Measurements from ENCODE around the gene TMEM135.
"Not testable (repeated sequence)": the region's sequence is repeated elsewhere in the genome, so short reads cannot be mapped to it uniquely, and the experiment has no call there.

The TMEM135 gene

GRCh38 chr11:87020336-87020735 lies 17.4 kb upstream of the TMEM135 start:
- in situ Hi-C loops (cut with MboI; ENCODE audit: low sequenced_read_pairs): no loop called here

DNA sequence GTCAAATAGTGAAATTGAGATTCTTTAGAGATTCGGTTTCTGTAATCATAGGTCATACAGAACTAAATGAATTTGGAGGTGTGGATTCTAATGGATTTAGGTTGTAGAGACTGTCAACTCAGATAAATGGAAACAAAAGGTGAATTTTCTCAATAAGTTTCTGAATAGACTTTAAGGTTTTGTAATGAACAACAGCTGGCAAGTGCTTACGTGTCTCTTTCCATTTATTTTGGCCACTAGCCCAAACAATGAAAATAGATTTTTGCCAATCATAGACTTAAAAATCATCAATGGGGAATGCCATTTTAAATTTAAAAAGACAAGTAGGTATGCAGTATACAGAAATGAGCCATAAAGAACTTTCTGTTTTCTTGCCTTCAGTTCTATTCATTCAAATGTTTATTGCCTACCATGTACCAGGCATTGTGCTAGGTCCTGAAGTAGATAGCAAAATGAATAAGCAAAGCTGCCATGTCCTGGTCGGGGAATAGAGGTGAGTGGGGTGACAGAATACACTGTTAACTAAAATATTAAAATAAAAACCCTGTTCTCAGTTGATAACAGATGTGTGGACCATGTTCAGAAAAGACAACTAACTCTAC lies 16.9 kb upstream of the TMEM135 start:
- in situ Hi-C loops (cut with MboI; ENCODE audit: low sequenced_read_pairs): no loop called here

- in situ Hi-C loops (cut with MboI; ENCODE audit: low sequenced_read_pairs): no loop called here
Observed at GRCh38 chr11:87022254-87022653, 15.5 kb upstream of the TMEM135 start.

DNA sequence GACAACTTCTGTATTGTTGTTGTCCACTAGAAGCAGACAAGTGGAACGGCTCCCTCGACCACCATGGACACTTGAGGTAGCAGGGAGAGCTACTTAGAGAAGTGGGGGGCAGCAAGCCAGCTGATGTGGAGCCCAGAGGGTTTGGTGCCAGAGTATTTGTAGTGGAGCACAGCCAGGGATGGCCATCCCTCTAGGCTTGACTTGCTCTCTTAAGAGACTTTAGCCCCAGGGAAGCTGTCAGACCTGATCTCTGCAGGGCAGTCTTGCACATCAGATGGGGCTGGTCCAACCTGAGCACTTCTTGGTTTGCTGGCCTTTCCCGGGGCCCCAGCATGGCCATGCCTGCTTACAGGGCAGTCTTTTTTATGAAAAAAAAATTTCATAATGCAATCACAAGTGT lies 15.0 kb upstream of the TMEM135 start:
- in situ Hi-C loops (cut with MboI; ENCODE audit: low sequenced_read_pairs): no loop called here

DNA sequence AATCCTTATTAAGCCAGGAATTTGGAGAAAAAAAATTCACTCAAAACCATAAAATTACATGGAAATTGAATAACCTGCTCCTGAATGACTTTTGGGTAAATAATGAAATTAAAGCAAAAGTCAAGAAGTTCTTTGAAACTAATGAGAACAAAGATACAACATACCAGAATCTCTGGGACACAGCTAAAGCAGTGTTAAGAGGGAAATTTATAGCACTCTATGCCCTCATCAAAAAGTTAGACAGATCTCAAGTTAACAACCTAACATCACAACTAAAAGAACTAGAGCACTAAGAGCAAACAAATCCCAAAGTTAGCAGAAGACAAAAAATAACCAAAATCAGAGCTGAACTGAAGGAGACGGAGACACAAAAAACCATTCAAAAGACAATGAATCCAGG lies 11.3 kb upstream of the TMEM135 start:
- in situ Hi-C loops (cut with MboI; ENCODE audit: low sequenced_read_pairs): not testable (repeated sequence)

- in situ Hi-C loops (cut with MboI; ENCODE audit: low sequenced_read_pairs): no loop called here
Observed at GRCh38 chr11:87030458-87031054, 7.2 kb upstream of the TMEM135 start.

DNA sequence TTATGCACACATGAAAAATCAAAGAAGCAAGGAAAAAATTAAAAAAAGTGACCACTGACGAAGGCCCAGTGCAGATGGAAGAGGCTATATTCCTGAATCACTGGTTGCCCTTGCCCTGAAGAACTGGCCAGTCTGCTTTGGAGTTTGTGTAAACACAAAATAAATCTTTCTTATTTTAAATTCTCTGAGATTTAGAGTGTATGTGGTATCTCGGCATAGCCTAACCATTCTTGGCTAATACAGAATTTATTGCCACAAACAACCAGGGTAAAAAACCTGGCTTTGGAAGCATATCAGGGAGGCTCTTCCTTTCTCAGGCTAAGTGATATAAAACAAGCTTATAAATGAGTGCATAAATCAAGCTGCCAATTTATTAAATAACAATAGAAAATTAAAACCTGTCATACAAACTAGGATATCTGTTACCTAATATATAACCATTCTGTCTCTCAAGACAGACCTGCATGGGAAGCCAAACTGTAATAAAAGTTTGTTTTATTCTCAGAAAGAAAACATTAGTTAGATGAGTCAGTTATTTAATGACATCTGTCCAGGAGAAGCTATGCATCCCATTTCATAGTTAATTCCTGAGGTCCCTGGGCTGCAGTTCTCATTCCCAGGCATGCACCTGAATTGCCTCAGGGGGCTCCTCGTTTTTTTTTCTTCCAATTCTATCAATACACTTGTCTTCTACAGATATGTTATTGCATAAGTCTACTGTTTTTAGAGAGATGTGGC lies 6.1 kb upstream of the TMEM135 start:
- in situ Hi-C loops (cut with MboI; ENCODE audit: low sequenced_read_pairs): no loop called here

DNA sequence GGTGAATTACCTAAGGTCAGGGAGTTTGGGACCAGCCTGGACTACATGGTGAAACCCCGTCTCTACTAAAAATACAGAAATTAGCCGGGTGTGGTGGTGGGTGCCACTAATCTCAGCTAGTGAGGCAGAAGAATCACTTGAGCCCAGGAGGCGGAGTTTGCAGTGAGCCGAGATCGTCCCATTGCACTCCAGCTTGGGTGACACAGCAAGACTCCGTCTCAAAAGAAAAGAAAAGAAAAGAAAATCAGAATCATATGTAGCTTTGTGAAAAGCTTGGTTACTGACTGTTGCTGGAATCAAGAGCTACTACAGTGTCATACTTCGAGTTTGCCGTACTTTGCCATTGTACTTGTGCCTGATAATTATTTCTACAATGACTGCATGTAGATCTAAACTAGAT lies 4.2 kb upstream of the TMEM135 start:
- in situ Hi-C loops (cut with MboI; ENCODE audit: low sequenced_read_pairs): no loop called here

DNA sequence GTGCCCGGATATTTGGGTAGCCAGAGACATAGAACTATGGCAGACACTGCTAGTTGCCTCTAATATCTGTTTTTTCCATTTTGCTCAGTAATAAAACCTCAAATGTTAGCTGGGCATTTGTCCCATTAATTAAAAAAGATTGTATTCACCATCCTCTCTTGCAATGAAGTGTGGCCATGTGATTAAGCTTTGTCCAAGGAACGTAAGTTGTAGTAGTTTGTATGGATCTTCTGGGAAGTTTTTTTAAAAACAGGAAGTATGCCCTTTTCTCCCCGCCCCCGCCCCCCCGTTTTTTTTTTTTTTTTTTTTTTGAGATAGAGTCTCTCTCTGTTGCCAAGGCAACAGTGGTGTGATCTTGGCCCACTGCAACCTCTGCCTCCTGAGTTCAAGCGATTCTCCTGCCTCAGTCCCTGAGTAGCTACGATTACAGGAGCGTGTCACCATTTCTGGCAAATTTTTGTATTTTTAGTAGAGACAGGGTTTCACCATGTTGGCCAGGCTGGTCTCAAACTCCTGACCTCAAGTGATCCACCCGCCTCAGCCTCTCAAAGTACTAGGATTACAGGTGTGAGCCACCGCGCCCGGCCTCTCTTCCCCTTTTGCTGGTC lies 1.7 kb upstream of the TMEM135 start:
- in situ Hi-C loops (cut with MboI; ENCODE audit: low sequenced_read_pairs): no loop called here

DNA sequence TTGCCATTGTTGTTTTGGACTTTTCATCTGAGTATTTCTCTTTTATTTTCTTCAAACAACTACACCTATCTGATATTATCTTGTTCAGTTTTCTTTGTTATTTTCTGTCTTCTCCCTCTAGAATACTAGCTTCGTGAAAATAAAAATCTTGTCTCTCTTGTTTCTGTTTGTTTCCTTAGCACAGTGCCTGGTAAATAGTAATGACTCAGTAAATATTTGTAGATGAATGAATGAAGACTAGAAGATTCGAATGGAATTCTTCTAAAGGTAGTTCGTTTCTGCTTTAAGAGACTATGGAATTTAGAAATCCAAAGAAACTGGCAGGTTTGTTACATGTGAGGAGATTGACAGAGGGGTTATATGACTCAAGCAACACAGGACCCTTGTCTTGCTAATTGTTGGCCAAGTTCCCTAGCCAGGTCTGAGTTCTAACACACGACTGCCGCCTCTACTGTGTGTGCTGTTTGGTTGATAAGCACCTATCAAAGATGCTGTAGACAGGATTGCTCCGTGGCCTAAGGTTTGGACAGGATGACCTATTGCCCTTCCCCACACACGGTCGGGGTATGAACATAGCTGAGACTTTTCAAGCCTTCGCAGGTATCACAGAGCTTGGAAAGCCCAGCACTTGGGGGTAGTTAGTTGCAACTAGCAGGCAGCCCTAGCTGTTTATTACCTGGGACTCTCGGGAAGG lies 831 bp upstream of the TMEM135 start:
- in situ Hi-C loops (cut with MboI; ENCODE audit: low sequenced_read_pairs): no loop called here

DNA sequence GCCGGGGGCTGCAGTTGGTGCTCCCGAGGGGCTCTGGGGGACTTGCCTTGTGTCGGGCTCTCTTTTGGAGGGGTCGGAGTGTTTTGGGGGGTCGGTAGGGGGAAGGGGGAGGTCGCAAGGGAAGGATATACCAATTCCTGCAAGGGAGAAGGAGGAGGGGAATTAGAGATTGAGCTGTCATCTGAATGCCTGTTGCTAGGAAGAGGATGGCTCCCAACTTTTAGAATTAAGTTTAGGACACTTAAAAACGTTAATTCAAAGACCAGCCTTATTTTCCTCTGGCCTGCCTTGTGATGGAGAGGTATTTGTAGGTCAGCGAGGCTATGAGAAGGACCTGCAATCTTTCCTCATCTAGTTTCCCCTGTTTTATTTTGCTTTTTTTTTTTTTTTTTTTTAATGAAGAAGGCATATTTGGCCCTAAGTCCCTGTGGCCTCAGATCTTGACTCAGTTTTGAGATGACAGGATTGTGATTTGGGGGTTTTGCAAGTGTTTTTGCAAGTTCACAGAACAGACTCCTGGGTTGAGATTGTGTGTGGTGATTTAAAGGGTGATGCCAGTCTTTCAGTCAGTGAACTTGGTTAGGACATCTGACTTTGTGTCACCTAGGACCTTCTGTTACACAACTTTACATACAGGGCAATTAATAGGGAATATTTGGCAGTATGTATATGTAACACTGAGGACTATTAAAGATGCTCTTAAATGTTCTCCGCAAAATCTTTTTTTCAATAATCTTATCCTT lies 672 bp downstream of the TMEM135 start:
- in situ Hi-C loops (cut with MboI; ENCODE audit: low sequenced_read_pairs): no loop called here

GRCh38 chr11:87039371-87039770 lies 1.6 kb downstream of the TMEM135 start:
- in situ Hi-C loops (cut with MboI; ENCODE audit: low sequenced_read_pairs): no loop called here

DNA sequence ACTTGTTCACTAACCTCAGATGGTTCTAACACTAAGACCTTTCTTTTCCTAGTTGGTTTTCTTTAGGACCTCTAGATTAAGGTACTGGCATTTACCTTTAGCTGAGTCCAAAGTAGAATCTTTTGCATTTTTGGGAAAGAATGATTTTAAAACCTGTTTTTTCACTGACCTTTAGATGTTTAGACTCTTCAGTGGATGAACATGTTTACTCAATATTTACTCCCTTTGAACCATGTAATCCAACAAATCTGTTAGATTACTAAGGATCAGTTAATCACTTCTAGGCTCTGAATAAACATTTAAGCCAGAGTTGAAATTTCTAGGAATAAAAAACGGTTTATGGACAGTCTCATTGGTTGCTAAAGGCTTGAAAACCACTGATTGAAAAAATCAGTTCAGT lies 6.2 kb downstream of the TMEM135 start:
- in situ Hi-C loops (cut with MboI; ENCODE audit: low sequenced_read_pairs): no loop called here

DNA sequence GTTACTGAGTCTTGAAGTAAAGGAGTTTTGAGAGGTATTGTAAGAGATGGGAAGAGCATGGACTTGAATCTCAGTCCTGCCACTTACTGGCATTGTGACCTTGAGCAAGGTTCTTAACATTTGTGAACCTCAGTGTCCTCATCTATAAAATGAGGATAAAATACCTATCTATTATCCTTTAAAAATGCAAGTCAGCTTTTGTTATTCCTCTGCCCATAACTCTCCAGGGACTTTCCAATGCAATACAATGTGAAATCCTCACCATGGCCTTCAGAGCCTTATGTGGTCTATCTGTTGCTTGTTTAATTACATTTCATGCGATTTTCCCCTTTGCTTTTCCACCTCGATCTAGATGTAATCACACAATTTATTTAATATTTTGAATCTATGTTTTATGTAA lies 9.1 kb downstream of the TMEM135 start:
- in situ Hi-C loops (cut with MboI; ENCODE audit: low sequenced_read_pairs): no loop called here

- in situ Hi-C loops (cut with MboI; ENCODE audit: low sequenced_read_pairs): no loop called here
Observed at GRCh38 chr11:87056091-87056490, 18.4 kb downstream of the TMEM135 start.

DNA sequence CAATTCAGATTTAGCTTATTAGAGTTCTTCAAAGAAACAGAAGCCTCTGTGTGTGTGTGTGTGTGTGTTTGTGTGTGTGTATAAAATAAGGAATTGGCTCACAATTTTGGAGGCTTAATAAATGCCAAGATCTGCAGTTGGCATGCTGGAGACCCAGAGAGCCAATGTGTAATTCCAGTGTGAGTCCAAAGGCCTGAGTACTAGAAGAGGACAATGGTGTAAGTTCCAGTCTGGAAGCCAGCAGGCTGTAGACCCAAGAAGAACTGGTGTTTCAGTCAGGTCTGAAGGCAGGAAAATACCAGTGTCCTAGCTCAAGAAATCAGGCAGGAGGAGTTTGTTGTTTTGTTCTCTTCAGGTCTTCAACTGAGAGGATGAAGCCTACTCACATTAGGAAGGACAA lies 20.0 kb downstream of the TMEM135 start:
- in situ Hi-C loops (cut with MboI; ENCODE audit: low sequenced_read_pairs): no loop called here

DNA sequence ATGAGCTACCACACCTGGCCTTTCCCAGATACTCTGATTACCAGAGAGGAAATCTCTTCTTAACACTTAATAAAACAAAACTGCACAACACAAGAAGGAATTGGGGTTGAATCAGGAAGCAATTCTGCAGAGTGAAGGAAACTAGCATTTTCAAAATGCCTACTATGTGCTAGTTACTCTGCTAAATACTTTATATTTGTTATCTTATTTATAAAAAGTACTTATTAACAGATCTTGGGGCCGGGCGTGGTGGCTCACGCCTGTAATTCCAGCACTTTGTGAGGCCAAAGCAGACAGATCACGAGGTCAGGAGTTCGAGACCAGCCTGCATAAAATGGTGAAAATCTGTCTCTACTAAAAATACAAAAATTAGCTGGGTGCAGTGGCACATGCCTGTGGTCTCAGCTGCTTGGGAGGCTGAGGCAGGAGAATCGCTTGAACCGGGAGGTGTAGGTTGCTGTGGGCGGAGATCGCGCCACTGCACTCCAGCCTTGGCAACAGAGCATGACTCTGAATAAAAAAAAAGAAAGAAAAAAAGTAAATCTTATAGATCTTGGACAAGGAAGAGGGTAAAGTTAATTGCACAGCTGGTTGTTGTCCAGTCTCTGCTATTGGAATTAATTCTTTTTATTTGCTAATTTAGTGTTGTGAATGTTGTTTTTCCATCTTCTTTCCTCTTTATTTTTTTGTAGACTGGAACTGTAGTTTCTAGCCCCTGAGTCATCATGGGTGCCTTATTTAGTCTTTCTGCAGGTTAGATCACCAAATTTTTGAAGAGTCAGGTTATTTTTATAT lies 22.1 kb downstream of the TMEM135 start:
- in situ Hi-C loops (cut with MboI; ENCODE audit: low sequenced_read_pairs): no loop called here

GRCh38 chr11:87061766-87062165 lies 24.0 kb downstream of the TMEM135 start:
- in situ Hi-C loops (cut with MboI; ENCODE audit: low sequenced_read_pairs): no loop called here

GRCh38 chr11:87063982-87064381 lies 26.2 kb downstream of the TMEM135 start:
- in situ Hi-C loops (cut with MboI; ENCODE audit: low sequenced_read_pairs): no loop called here

DNA sequence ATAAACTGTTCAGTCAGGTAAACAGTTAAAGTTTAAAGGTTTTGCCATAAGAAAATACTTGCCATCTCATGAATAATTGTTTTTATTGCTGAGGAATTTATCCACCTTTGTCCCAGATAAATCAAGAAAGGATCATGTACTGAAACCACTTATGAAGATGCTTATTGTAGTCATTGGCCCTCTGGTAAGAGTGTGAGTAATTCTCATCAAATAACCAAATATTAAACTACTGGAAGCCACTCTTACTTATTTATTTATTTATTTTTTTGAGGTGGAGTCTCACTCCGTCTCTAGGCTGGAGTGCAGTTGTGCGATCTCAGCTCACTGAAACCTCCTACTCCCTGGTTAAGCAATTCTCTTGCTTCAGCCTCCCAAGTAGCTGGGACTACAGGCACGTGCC lies 35.1 kb downstream of the TMEM135 start:
- in situ Hi-C loops (cut with MboI; ENCODE audit: low sequenced_read_pairs): no loop called here
